CD4-positive, alpha-beta T cell treated with Interleukin-15 for 4 hours (primary cell): Measurements from ENCODE around the gene TNRC6A.
A peak's percentile ranks its signal among the peaks of the same experiment; 100 is the strongest.
"Not testable (repeated sequence)": the region's sequence is repeated elsewhere in the genome, so short reads cannot be mapped to it uniquely, and the experiment has no call there.

Experiments
- DNase-seq: peaks from one replicate; pipeline ENCODE4 v3.0.0-alpha.2; 2020; ENCODE audit warnings: low spot score

Gene TNRC6A

GRCh38 chr16:24758373-24758772, 28.9 kb downstream of the TNRC6A start:
- no peak for DNase-seq

- no peak for DNase-seq
Observed at GRCh38 chr16:24759006-24759405, 29.6 kb downstream of the TNRC6A start.

- DNase-seq: no peak
Observed at GRCh38 chr16:24761526-24761925, 32.1 kb downstream of the TNRC6A start.

- no peak for DNase-seq
Observed at GRCh38 chr16:24764916-24765315, 35.5 kb downstream of the TNRC6A start.

GRCh38 chr16:24766057-24766456, 36.6 kb downstream of the TNRC6A start:
- DNase-seq: no peak

GRCh38 chr16:24769806-24770205, 40.4 kb downstream of the TNRC6A start:
- DNase-seq: no peak

GRCh38 chr16:24771132-24771778, 41.8 kb downstream of the TNRC6A start:
- no peak for DNase-seq

- no peak for DNase-seq
Observed at GRCh38 chr16:24771779-24772157, 42.3 kb downstream of the TNRC6A start.

- peak; percentile 12 for DNase-seq
Observed at GRCh38 chr16:24773771-24774427, 44.4 kb downstream of the TNRC6A start.

GRCh38 chr16:24774510-24774909, 45.1 kb downstream of the TNRC6A start:
- no peak for DNase-seq

- no peak for DNase-seq
Observed at GRCh38 chr16:24775455-24775854, 46.0 kb downstream of the TNRC6A start.

- no peak for DNase-seq
Observed at GRCh38 chr16:24776501-24777220, 47.2 kb downstream of the TNRC6A start.

- no peak for DNase-seq
Observed at GRCh38 chr16:24778671-24779070, 49.2 kb downstream of the TNRC6A start.

GRCh38 chr16:24781256-24781655, 51.8 kb downstream of the TNRC6A start:
- no peak for DNase-seq

- DNase-seq: no peak
Observed at GRCh38 chr16:24784121-24784520, 54.7 kb downstream of the TNRC6A start.

- DNase-seq: no peak
Observed at GRCh38 chr16:24789881-24790280, 60.4 kb downstream of the TNRC6A start.

- DNase-seq: no peak
Observed at GRCh38 chr16:24800586-24800985, 71.1 kb downstream of the TNRC6A start.

GRCh38 chr16:24801761-24802302, 72.4 kb downstream of the TNRC6A start:
- DNase-seq: no peak

- no peak for DNase-seq
Observed at GRCh38 chr16:24805484-24805883, 76.0 kb downstream of the TNRC6A start.

- DNase-seq: no peak
Observed at GRCh38 chr16:24807301-24807700, 77.8 kb downstream of the TNRC6A start.

- DNase-seq: no peak
Observed at GRCh38 chr16:24810951-24811843, 81.7 kb downstream of the TNRC6A start.

GRCh38 chr16:24812813-24813212, 83.4 kb downstream of the TNRC6A start:
- DNase-seq: not testable (repeated sequence)
